PC-3 (cell line): ENCODE data around the gene KTN1.

Experiments used
- EZH2 ChIP-seq: fragments of 300-600 bp; sonication (generic); IDR thresholded peaks from one replicate; pipeline ENCODE4 v1.6.1; 2017; ENCODE audit warnings: antibody characterized with exemption, mild to moderate bottlenecking, low read length; ENCODE audit not compliant: unreplicated experiment
- TF ChIP-seq, protein P1 (sequence below): fragments of 300-600 bp; sonication (generic); conservative IDR thresholded peaks from 2 replicates; pipeline ENCODE4 v1.5.1; 2017; ENCODE audit warnings: antibody characterized with exemption, low read depth, mild to moderate bottlenecking, low read length

DNA sequence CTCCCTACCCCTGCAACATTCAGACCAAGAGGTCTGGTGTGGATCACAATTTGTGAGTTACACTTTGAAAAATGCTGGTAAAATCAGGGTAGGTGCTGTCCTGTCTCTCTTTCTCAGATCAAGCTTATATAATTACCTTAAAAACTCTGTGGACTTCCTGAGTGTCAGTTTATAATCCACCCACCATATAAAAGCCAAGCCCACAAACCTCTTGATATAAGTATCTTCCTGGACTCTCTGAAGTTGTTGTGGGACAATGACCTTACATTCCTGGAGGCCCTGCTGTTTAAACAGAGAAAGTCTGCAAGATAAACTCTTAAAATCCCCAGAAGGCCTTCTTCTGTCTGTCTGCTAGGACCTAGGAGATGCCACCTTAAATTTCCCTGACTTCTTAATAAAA, 11.4 kb upstream of the KTN1 start:
- TF ChIP-seq, protein P1, sequence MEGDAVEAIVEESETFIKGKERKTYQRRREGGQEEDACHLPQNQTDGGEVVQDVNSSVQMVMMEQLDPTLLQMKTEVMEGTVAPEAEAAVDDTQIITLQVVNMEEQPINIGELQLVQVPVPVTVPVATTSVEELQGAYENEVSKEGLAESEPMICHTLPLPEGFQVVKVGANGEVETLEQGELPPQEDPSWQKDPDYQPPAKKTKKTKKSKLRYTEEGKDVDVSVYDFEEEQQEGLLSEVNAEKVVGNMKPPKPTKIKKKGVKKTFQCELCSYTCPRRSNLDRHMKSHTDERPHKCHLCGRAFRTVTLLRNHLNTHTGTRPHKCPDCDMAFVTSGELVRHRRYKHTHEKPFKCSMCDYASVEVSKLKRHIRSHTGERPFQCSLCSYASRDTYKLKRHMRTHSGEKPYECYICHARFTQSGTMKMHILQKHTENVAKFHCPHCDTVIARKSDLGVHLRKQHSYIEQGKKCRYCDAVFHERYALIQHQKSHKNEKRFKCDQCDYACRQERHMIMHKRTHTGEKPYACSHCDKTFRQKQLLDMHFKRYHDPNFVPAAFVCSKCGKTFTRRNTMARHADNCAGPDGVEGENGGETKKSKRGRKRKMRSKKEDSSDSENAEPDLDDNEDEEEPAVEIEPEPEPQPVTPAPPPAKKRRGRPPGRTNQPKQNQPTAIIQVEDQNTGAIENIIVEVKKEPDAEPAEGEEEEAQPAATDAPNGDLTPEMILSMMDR: no peak
- no peak for TF ChIP-seq EZH2
